ENCODE data around the gene RPUSD4. TPM values are rescaled to one million over a fixed set of nuclear protein-coding genes. Genes with fewer than 3 reads are reported as not detected.

RPUSD4 gene
- polyA plus RNA-seq, 1 donor from 2014 or later: 43.4 TPM

GRCh38 chr11:126167488-126167887, 44.0 kb downstream of the RPUSD4 start:
- H3K4me3 ChIP-seq (ENCODE audit: low read length): no peak overlapping the region
- no peaks in the 10 kb centered on the region for H3F3A ChIP-seq (ENCODE audit: insufficient read depth, low read length, poor library complexity, severe bottlenecking)
- H3K9me3 ChIP-seq (ENCODE audit: low read length): no peaks in the 10 kb centered on the region
- TF ChIP-seq EP300 (conservative IDR thresholded peaks at IDR 0.05; ENCODE audit: poor library complexity, severe bottlenecking): no peak
- no peak for TF ChIP-seq TAF1 (IDR thresholded peaks at IDR 0.05; ENCODE audit: low read depth)
- no peak for TF ChIP-seq SMC3 (conservative IDR thresholded peaks at IDR 0.05; ENCODE audit: poor library complexity)
- no peak for TF ChIP-seq REST (IDR thresholded peaks at IDR 0.05; ENCODE audit: borderline replicate concordance)
- TF ChIP-seq POLR2AphosphoS5 (IDR thresholded peaks at IDR 0.05): no peak
- TF ChIP-seq, protein P1, sequence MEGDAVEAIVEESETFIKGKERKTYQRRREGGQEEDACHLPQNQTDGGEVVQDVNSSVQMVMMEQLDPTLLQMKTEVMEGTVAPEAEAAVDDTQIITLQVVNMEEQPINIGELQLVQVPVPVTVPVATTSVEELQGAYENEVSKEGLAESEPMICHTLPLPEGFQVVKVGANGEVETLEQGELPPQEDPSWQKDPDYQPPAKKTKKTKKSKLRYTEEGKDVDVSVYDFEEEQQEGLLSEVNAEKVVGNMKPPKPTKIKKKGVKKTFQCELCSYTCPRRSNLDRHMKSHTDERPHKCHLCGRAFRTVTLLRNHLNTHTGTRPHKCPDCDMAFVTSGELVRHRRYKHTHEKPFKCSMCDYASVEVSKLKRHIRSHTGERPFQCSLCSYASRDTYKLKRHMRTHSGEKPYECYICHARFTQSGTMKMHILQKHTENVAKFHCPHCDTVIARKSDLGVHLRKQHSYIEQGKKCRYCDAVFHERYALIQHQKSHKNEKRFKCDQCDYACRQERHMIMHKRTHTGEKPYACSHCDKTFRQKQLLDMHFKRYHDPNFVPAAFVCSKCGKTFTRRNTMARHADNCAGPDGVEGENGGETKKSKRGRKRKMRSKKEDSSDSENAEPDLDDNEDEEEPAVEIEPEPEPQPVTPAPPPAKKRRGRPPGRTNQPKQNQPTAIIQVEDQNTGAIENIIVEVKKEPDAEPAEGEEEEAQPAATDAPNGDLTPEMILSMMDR (IDR thresholded peaks at IDR 0.05; ENCODE audit: poor library complexity, severe bottlenecking): no peak
- no peak for TF ChIP-seq EZH2 (IDR thresholded peaks at IDR 0.05; ENCODE audit: borderline replicate concordance, insufficient read depth, low read length, poor library complexity, severe bottlenecking)
- TF ChIP-seq RAD21 (conservative IDR thresholded peaks at IDR 0.05): no peak
- no peak for TF ChIP-seq MXI1 (conservative IDR thresholded peaks at IDR 0.05; ENCODE audit: poor library complexity, severe bottlenecking)
- H4K20me1 ChIP-seq (ENCODE audit: insufficient read depth): no peaks in the 10 kb centered on the region
- no peaks in the 10 kb centered on the region for H3K9me2 ChIP-seq (ENCODE audit: insufficient read depth, low read length)
- H3K27me3 ChIP-seq (ENCODE audit: insufficient read depth, low read depth, low read length): no peaks in the 10 kb centered on the region
- H3K9ac ChIP-seq (ENCODE audit: low read length): no peak overlapping the region
- H3K79me2 ChIP-seq (replicated peaks; ENCODE audit: insufficient read depth, low read length): no peaks in the 10 kb centered on the region
- H2AFZ ChIP-seq (ENCODE audit: low read depth, low read length): no peak overlapping the region
- H3K27ac ChIP-seq (ENCODE audit: low read length): no peak overlapping the region
- no peak overlapping the region for H3K4me2 ChIP-seq (ENCODE audit: low read length)
- no peaks in the 10 kb centered on the region for H3K36me3 ChIP-seq (ENCODE audit: insufficient read depth, low read length)

GRCh38 chr11:126166413-126166812, 45.0 kb downstream of the RPUSD4 start:
- no peak for TF ChIP-seq EZH2 (IDR thresholded peaks at IDR 0.05; ENCODE audit: borderline replicate concordance, insufficient read depth, low read length, poor library complexity, severe bottlenecking)
- TF ChIP-seq REST (IDR thresholded peaks at IDR 0.05; ENCODE audit: borderline replicate concordance): no peak
- TF ChIP-seq POLR2AphosphoS5 (IDR thresholded peaks at IDR 0.05): no peak
- TF ChIP-seq SMC3 (conservative IDR thresholded peaks at IDR 0.05; ENCODE audit: poor library complexity): no peak
- no peak for TF ChIP-seq TAF1 (IDR thresholded peaks at IDR 0.05; ENCODE audit: low read depth)
- no peak for TF ChIP-seq EP300 (conservative IDR thresholded peaks at IDR 0.05; ENCODE audit: poor library complexity, severe bottlenecking)
- no peak for TF ChIP-seq RAD21 (conservative IDR thresholded peaks at IDR 0.05)
- TF ChIP-seq, protein P1 (IDR thresholded peaks at IDR 0.05; ENCODE audit: poor library complexity, severe bottlenecking): no peak
- no peaks in the 10 kb centered on the region for H3K9me3 ChIP-seq (ENCODE audit: low read length)
- H4K20me1 ChIP-seq (ENCODE audit: insufficient read depth): no peaks in the 10 kb centered on the region
- H3K27ac ChIP-seq (ENCODE audit: low read length): no peak overlapping the region
- no peaks in the 10 kb centered on the region for H3K27me3 ChIP-seq (ENCODE audit: insufficient read depth, low read depth, low read length)
- H3K36me3 ChIP-seq (ENCODE audit: insufficient read depth, low read length): no peaks in the 10 kb centered on the region
- no peaks in the 10 kb centered on the region for H3K9me2 ChIP-seq (ENCODE audit: insufficient read depth, low read length)
- no peaks in the 10 kb centered on the region for H3K79me2 ChIP-seq (replicated peaks; ENCODE audit: insufficient read depth, low read length)
- H3K9ac ChIP-seq (ENCODE audit: low read length): no peak overlapping the region
- H3K4me2 ChIP-seq (ENCODE audit: low read length): no peak overlapping the region
- no peak overlapping the region for H3K4me3 ChIP-seq (ENCODE audit: low read length)
- no peak overlapping the region for H2AFZ ChIP-seq (ENCODE audit: low read depth, low read length)
- H3F3A ChIP-seq (ENCODE audit: insufficient read depth, low read length, poor library complexity, severe bottlenecking): no peaks in the 10 kb centered on the region
